Mucosa of gallbladder (tissue), 1 donor: ENCODE results near the gene DCST2. TPM values are rescaled to one million over a fixed set of nuclear protein-coding genes. Genes with fewer than 3 reads are reported as not detected.

Experiments used
- DNase-seq: peaks from one replicate; pipeline ENCODE4 v3.0.0-alpha.2; 2020; ENCODE audit warnings: low spot score
- total RNA-seq: library from RNA; stranded (reverse); gene quantifications from one replicate; pipeline ENCODE4 v1.2.1, GENCODE V29; 2021
- donor health status: DM: no; HTN: no; CAD: no.

DCST2 gene
- total RNA-seq, 1 donor from 2014 or later = 1.0 TPM

GRCh38 chr1:155010211-155010918 lies 23.2 kb downstream of the DCST2 start:
- DNase-seq = no peak

- DNase-seq = no peak
These were observed 23.8 kb downstream of the DCST2 start for GRCh38 chr1:155009742-155010141.

GRCh38 chr1:155009221-155009711 lies 24.3 kb downstream of the DCST2 start:
- no peak for DNase-seq

- DNase-seq = no peak
These were observed 25.3 kb downstream of the DCST2 start for GRCh38 chr1:155008015-155008941.

GRCh38 chr1:155007251-155007828 lies 26.2 kb downstream of the DCST2 start:
- DNase-seq = no peak

GRCh38 chr1:155006601-155007101 lies 26.9 kb downstream of the DCST2 start:
- DNase-seq = no peak

GRCh38 chr1:155005076-155006011 lies 28.2 kb downstream of the DCST2 start:
- DNase-seq = peak; percentile 65

GRCh38 chr1:155004352-155005075 lies 29.1 kb downstream of the DCST2 start:
- no peak for DNase-seq

GRCh38 chr1:155003766-155004351 lies 29.7 kb downstream of the DCST2 start:
- DNase-seq = no peak

GRCh38 chr1:155003227-155003765 lies 30.3 kb downstream of the DCST2 start:
- DNase-seq = no peak

GRCh38 chr1:155002464-155003226 lies 30.9 kb downstream of the DCST2 start, which contains the start of gene ZBTB7B:
TSS of gene ZBTB7B (plus strand) at chr1:155002802. CDS start at chr1:155014661, 11,859 bp downstream.
- DNase-seq = no peak

- peak; percentile 100 for DNase-seq
These were observed 31.7 kb downstream of the DCST2 start for GRCh38 chr1:155001675-155002463.

- no peak for DNase-seq
These were observed 32.2 kb downstream of the DCST2 start for GRCh38 chr1:155001425-155001674.

- DNase-seq = peak; percentile 91
These were observed 32.7 kb downstream of the DCST2 start for GRCh38 chr1:155000726-155001424.

- DNase-seq = no peak
These were observed 33.2 kb downstream of the DCST2 start for GRCh38 chr1:155000411-155000725.

GRCh38 chr1:154999571-155000410 lies 33.8 kb downstream of the DCST2 start:
- DNase-seq = no peak
